Measurements from ENCODE around the gene KRT6B. TPM values are rescaled to one million over a fixed set of nuclear protein-coding genes. Genes with fewer than 3 reads are reported as not detected.

The KRT6B gene
- total RNA-seq, 1 experiment from 2014 or later, result not detected

GRCh38 chr12:52498946-52499345, 47.0 kb upstream of the KRT6B start:
- RAD21 ChIA-PET (ENCODE audit: low non-redundant PET in 1 of 2, low total read pairs in 2 of 2, uncharacterized antibody in 2 of 2, unreplicated experiment in 2 of 2), result no interaction called here
- no peak for DNase-seq (ENCODE audit: low read depth, low spot score)
- no peak overlapping the region for H3K9ac ChIP-seq (ENCODE audit: low read length)
- POLR2A ChIA-PET, result no interaction called here
- H3K27ac ChIP-seq (ENCODE audit: low read depth, low read length), result no peak overlapping the region
- H3K4me3 ChIP-seq (replicated peaks in 1 of 2; ENCODE audit: low read depth in 1 of 2, low read length in 2 of 2), result no peak overlapping the region
- CTCF ChIA-PET, result no interaction called here
- no peaks in the 10 kb centered on the region for H3K27me3 ChIP-seq (ENCODE audit: insufficient read depth, low read length)
- intact Hi-C loops (cut with micrococcal nuclease), result no loop called here
- H3K9me2 ChIP-seq (ENCODE audit: insufficient read depth), result no peaks in the 10 kb centered on the region
- BruUV-seq (replicated peaks), result no TSS peak
- ATAC-seq, result no peak
- H3K9me3 ChIP-seq (ENCODE audit: control insufficient read depth in 1 of 2, insufficient read depth in 1 of 2, low read depth in 1 of 2, low read length in 2 of 2), result no peaks in the 10 kb centered on the region
- peak overlapping the region; percentile 21 for H2AFZ ChIP-seq (ENCODE audit: low read depth, low read length, poor library complexity, severe bottlenecking)
- no peaks in the 10 kb centered on the region for H4K20me1 ChIP-seq (ENCODE audit: insufficient read depth)
- peaks cover 29 to 70% of the 10 kb centered on the region in 2 experiments for H3K4me1 ChIP-seq (ENCODE audit: control insufficient read depth in 1 of 2, insufficient read depth in 2 of 2, low read length in 2 of 2)
- TF ChIP-seq ZBTB33 (IDR thresholded peaks at IDR 0.05; ENCODE audit: extremely low read depth, insufficient replicate concordance, low read length), result no peak
- TF ChIP-seq CEBPB (IDR thresholded peaks at IDR 0.05; ENCODE audit: low read depth), result no peak
- no peak for TF ChIP-seq POLR2AphosphoS5 (IDR thresholded peaks at IDR 0.05; ENCODE audit: low read depth, low read length)
- TF ChIP-seq MAX (IDR thresholded peaks at IDR 0.05), result no peak
- TF ChIP-seq, protein P1, sequence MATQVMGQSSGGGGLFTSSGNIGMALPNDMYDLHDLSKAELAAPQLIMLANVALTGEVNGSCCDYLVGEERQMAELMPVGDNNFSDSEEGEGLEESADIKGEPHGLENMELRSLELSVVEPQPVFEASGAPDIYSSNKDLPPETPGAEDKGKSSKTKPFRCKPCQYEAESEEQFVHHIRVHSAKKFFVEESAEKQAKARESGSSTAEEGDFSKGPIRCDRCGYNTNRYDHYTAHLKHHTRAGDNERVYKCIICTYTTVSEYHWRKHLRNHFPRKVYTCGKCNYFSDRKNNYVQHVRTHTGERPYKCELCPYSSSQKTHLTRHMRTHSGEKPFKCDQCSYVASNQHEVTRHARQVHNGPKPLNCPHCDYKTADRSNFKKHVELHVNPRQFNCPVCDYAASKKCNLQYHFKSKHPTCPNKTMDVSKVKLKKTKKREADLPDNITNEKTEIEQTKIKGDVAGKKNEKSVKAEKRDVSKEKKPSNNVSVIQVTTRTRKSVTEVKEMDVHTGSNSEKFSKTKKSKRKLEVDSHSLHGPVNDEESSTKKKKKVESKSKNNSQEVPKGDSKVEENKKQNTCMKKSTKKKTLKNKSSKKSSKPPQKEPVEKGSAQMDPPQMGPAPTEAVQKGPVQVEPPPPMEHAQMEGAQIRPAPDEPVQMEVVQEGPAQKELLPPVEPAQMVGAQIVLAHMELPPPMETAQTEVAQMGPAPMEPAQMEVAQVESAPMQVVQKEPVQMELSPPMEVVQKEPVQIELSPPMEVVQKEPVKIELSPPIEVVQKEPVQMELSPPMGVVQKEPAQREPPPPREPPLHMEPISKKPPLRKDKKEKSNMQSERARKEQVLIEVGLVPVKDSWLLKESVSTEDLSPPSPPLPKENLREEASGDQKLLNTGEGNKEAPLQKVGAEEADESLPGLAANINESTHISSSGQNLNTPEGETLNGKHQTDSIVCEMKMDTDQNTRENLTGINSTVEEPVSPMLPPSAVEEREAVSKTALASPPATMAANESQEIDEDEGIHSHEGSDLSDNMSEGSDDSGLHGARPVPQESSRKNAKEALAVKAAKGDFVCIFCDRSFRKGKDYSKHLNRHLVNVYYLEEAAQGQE (IDR thresholded peaks at IDR 0.05; ENCODE audit: low read depth), result no peak
- H3K36me3 ChIP-seq (ENCODE audit: control insufficient read depth in 1 of 2, insufficient read depth in 2 of 2, low read length in 2 of 2), result no peaks in the 10 kb centered on the region
- no peak overlapping the region for H3K4me2 ChIP-seq (ENCODE audit: low read length)
- no peaks in the 10 kb centered on the region for H3K79me2 ChIP-seq (ENCODE audit: insufficient read depth, low read length)
